Lower leg skin (tissue), 3 donors: Measurements from ENCODE around the gene JDP2.

Experiments used
- POLR2A ChIP-seq, 2 donors: fragments of 450-650 bp; IDR thresholded peaks; one replicate each; pipeline ENCODE4 v1.6.1; 2016 to 2017; ENCODE audit warnings: antibody characterized with exemption in 2 of 2, mild to moderate bottlenecking in 1 of 2, moderate library complexity in 1 of 2
- TF ChIP-seq, protein P1 (sequence below), 3 donors: fragments of 450-650 bp; IDR thresholded peaks; one replicate each; pipeline ENCODE4 v1.5.1; 2016; ENCODE audit warnings: antibody characterized with exemption in 3 of 3, mild to moderate bottlenecking in 3 of 3, moderate library complexity in 2 of 3

DNA sequence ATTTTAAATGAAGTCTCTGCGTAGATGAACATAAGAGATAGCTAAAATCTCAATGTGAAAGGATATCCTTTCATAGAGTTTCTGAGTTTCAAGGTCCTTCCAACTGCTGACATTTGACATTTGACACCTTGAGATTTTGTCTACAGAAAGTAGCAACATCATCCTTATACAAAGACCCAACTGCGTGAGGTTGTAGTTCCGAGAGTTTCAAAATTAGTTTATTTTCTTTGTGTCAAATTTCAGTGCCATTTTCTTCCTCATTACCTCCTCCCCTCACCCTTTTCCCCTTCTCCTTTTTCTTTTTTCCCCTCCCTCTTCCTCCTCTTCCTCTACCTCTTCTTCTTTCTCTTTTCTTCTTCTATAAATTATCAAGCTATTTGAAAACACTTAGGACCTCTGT, 67.6 kb downstream of the JDP2 start:
- TF ChIP-seq, protein P1, sequence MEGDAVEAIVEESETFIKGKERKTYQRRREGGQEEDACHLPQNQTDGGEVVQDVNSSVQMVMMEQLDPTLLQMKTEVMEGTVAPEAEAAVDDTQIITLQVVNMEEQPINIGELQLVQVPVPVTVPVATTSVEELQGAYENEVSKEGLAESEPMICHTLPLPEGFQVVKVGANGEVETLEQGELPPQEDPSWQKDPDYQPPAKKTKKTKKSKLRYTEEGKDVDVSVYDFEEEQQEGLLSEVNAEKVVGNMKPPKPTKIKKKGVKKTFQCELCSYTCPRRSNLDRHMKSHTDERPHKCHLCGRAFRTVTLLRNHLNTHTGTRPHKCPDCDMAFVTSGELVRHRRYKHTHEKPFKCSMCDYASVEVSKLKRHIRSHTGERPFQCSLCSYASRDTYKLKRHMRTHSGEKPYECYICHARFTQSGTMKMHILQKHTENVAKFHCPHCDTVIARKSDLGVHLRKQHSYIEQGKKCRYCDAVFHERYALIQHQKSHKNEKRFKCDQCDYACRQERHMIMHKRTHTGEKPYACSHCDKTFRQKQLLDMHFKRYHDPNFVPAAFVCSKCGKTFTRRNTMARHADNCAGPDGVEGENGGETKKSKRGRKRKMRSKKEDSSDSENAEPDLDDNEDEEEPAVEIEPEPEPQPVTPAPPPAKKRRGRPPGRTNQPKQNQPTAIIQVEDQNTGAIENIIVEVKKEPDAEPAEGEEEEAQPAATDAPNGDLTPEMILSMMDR (IDR thresholded peaks at IDR 0.05), result no peak
- no peak for TF ChIP-seq POLR2A (IDR thresholded peaks at IDR 0.05)
